IMR-90 (cell line): ENCODE measurements around the gene CNOT6. TPM values are rescaled to one million over a fixed set of nuclear protein-coding genes. Genes with fewer than 3 reads are reported as not detected.

Source experiments
- ATAC-seq: fragments of 200-7000 bp; cut with Tn5 transposase; 2 replicates; pipeline ENCODE4 v1.9.1; 2020; ENCODE audit warnings: low read depth, mild to moderate bottlenecking, moderate library complexity
- BruUV-seq: library from RNA; stranded (reverse); fragments of 400-500 nt; replicated peaks from 2 replicates; lab custom pipeline; 2021; lab: Mats Ljungman, UMichigan
- CTCF ChIA-PET: fragments of 300-600 bp; formaldehyde crosslinking; extraction: SDS; loops from one replicate; lab custom pipeline; 2021; ENCODE audit warnings: antibody characterized with exemption; lab: Yijun Ruan, JAX
- POLR2A ChIA-PET: fragments of 300-600 bp; sonication (Branson Sonifier 250); formaldehyde crosslinking; loops from one replicate; lab custom pipeline; 2022; ENCODE audit warnings: antibody characterized with exemption; ENCODE audit not compliant: unreplicated experiment; lab: Charles Lee
- DNase-seq: peaks from one replicate; pipeline ENCODE4 v3.0.0; 2013
- H2AFZ ChIP-seq: replicated peaks from 2 replicates; pipeline ENCODE3; 2013; ENCODE audit warnings: low read length, mild to moderate bottlenecking; ENCODE audit not compliant: poor library complexity
- H2AK5ac ChIP-seq: 2 replicates; pipeline ENCODE4 v1.6.1; 2013; ENCODE audit warnings: low read depth, low read length, inconsistent platforms
- H2AK9ac ChIP-seq: replicated peaks from 2 replicates; pipeline ENCODE3; 2013; ENCODE audit warnings: mild to moderate bottlenecking, low read depth, low read length, moderate library complexity; ENCODE audit not compliant: poor library complexity
- H2BK120ac ChIP-seq: 2 replicates; pipeline ENCODE4 v1.6.1; 2013; ENCODE audit warnings: low read depth, low read length, inconsistent platforms
- H2BK15ac ChIP-seq: 3 replicates; pipeline ENCODE4 v1.6.1; 2013; ENCODE audit warnings: low read depth, low read length, inconsistent platforms
- H2BK20ac ChIP-seq: 2 replicates; pipeline ENCODE4 v1.6.1; 2013; ENCODE audit warnings: low read depth, mild to moderate bottlenecking, inconsistent platforms, low read length, moderate library complexity
- H2BK5ac ChIP-seq: 2 replicates; pipeline ENCODE4 v1.6.1; 2013; ENCODE audit warnings: mild to moderate bottlenecking, low read depth, low read length, inconsistent platforms; ENCODE audit not compliant: poor library complexity, severe bottlenecking
- H3K14ac ChIP-seq: replicated peaks from 2 replicates; pipeline ENCODE4 v1.6.1; 2013; ENCODE audit warnings: low read depth, low read length, inconsistent platforms
- H3K18ac ChIP-seq: 2 replicates; pipeline ENCODE4 v1.6.1; 2013; ENCODE audit warnings: low read depth, low read length, control low read depth
- H3K23ac ChIP-seq: 2 replicates; pipeline ENCODE4 v1.6.1; 2013; ENCODE audit warnings: low read depth, low read length, inconsistent platforms
- H3K27ac ChIP-seq: 2 replicates; pipeline ENCODE4 v1.5.1; 2013; ENCODE audit warnings: mild to moderate bottlenecking, control low read depth, low read length; ENCODE audit not compliant: insufficient read depth
- H3K27me3 ChIP-seq: 2 replicates; pipeline ENCODE4 v1.6.1; 2013; ENCODE audit warnings: low read length; ENCODE audit not compliant: control insufficient read depth, insufficient read depth
- H3K36me3 ChIP-seq: 2 replicates; pipeline ENCODE4 v1.6.1; 2013; ENCODE audit warnings: low read length, mixed read lengths; ENCODE audit not compliant: control insufficient read depth, insufficient read depth
- H3K4ac ChIP-seq: 2 replicates; pipeline ENCODE4 v1.6.1; 2013; ENCODE audit warnings: low read depth, low read length, inconsistent platforms
- H3K4me1 ChIP-seq: 2 replicates; pipeline ENCODE4 v1.6.1; 2013; ENCODE audit warnings: low read length, mixed read lengths; ENCODE audit not compliant: control insufficient read depth, insufficient read depth
- H3K4me2 ChIP-seq: 2 replicates; pipeline ENCODE4 v1.6.1; 2013; ENCODE audit warnings: low read depth, mild to moderate bottlenecking, control low read depth, low read length, moderate library complexity
- H3K4me3 ChIP-seq: 2 replicates; pipeline ENCODE4 v1.5.1; 2013; ENCODE audit warnings: low read depth, mild to moderate bottlenecking, control low read depth, low read length, moderate library complexity; ENCODE audit not compliant: insufficient read depth
- H3K56ac ChIP-seq: 2 replicates; pipeline ENCODE4 v1.6.1; 2013; ENCODE audit warnings: low read length, inconsistent platforms; ENCODE audit not compliant: insufficient read depth; ENCODE audit errors: extremely low read depth
- H3K79me1 ChIP-seq, 2 experiments: 2 replicates each; pipeline ENCODE4 v1.6.1; 2013; ENCODE audit warnings: low read length in 2 of 2, inconsistent platforms in 1 of 2, low read depth in 1 of 2
- H3K9ac ChIP-seq: 2 replicates; pipeline ENCODE4 v1.6.1; 2013; ENCODE audit warnings: low read depth, low read length, control low read depth
- H3K9me1 ChIP-seq: 2 replicates; pipeline ENCODE4 v1.6.1; 2013; ENCODE audit warnings: low read length, inconsistent platforms; ENCODE audit not compliant: insufficient read depth
- H3K9me3 ChIP-seq: 2 replicates; pipeline ENCODE4 v1.6.1; 2013; ENCODE audit warnings: low read length; ENCODE audit not compliant: control insufficient read depth, insufficient read depth
- H4K20me1 ChIP-seq: 2 replicates; pipeline ENCODE4 v1.6.1; 2013; ENCODE audit warnings: low read length, inconsistent platforms; ENCODE audit not compliant: insufficient read depth
- H4K5ac ChIP-seq: 2 replicates; pipeline ENCODE4 v1.6.1; 2013; ENCODE audit warnings: mild to moderate bottlenecking, low read depth, low read length, control low read depth
- H4K8ac ChIP-seq, 2 experiments: 2 replicates each; pipeline ENCODE4 v1.6.1; 2013; ENCODE audit warnings: low read depth in 2 of 2, low read length in 2 of 2, control low read depth in 1 of 2, inconsistent platforms in 1 of 2
- H4K91ac ChIP-seq: 2 replicates; pipeline ENCODE4 v1.6.1; 2013; ENCODE audit warnings: low read depth, low read length, inconsistent platforms; ENCODE audit not compliant: insufficient read depth
- CHD1 ChIP-seq: IDR thresholded peaks from 2 replicates; pipeline ENCODE4 v1.6.1; 2012; ENCODE audit warnings: low read depth, low read length, improper control_type of control experiment
- NFE2L2 ChIP-seq: fragments of 150-350 bp; IDR thresholded peaks from 2 replicates; pipeline ENCODE4 v1.6.1; 2016; ENCODE audit warnings: low read depth, mild to moderate bottlenecking, low read length
- RAD21 ChIP-seq: IDR thresholded peaks from 2 replicates; pipeline ENCODE4 v1.6.1; 2012; ENCODE audit warnings: low read length, improper control_type of control experiment
- RCOR1 ChIP-seq: IDR thresholded peaks from 2 replicates; pipeline ENCODE4 v1.6.1; 2012; ENCODE audit warnings: mild to moderate bottlenecking, low read length, improper control_type of control experiment; ENCODE audit not compliant: insufficient replicate concordance
- WGBS, 2 experiments: methylation state at CpG; one replicate each; pipeline versions ENCODE4 v1.1.5 to v1.1.7; 2013; ENCODE audit warnings: missing lambda C conversion rate in 2 of 2; ENCODE audit not compliant: insufficient read length in 1 of 2; ENCODE audit errors: extremely low coverage in 2 of 2; 5-methylcytosine and 5-hydroxymethylcytosine counted together
- dilution Hi-C: fragments of 300-500 bp; cut with HindIII; formaldehyde crosslinking; loops from one replicate; pipeline ENCODE4 v1.14.3; 2018; ENCODE audit warnings: low sequenced_read_pairs; ENCODE audit not compliant: unreplicated experiment
- in situ Hi-C: fragments of 300-500 bp; cut with MboI; formaldehyde crosslinking; loops from 3 replicates; pipeline ENCODE4 v1.14.3; 2019; ENCODE audit warnings: low sequenced_read_pairs, inconsistent platforms, mixed read lengths
- intact Hi-C: fragments of 100-400 bp; cut with micrococcal nuclease; formaldehyde crosslinking; loops from 2 replicates; pipeline ENCODE4 v1.10.0; 2022
- polyA plus RNA-seq, 3 experiments: library from polyadenylated mRNA; depleted of rRNA; stranded (reverse); fragments of >200 nt; gene quantifications; 2 replicates each; pipeline ENCODE4 v1.2.3, GENCODE V29; 2012; ENCODE audit warnings: low replicate concordance in 1 of 3
- total RNA-seq: library from RNA; depleted of rRNA; stranded (reverse); fragments of >200 nt; gene quantifications from 2 replicates; pipeline ENCODE4 v1.2.3, GENCODE V29; 2012

CNOT6 gene
- total and polyA plus RNA-seq, 2 of the 4 experiments (the other 2 are of a cell fraction), result 9.7 to 10.8 TPM

- BruUV-seq, result no TSS peak
- H4K91ac ChIP-seq, result no peak overlapping the region
- H2BK15ac ChIP-seq, result no peak overlapping the region
- ATAC-seq (no peak), DNase-seq (no peak)
- in situ Hi-C loops, result loop anchor here (25.0 kb wide), 1 partner anchor 324 kb away; no protein-coding TSS in a partner anchor
- no peak overlapping the region for H2BK20ac ChIP-seq
- H2BK120ac ChIP-seq, result no peak overlapping the region
- H2AK9ac ChIP-seq, result no peak overlapping the region
- H3K18ac ChIP-seq, result no peak overlapping the region
- H3K14ac ChIP-seq, result no peak overlapping the region
- POLR2A ChIA-PET, result no interaction called here
- intact Hi-C loops, result no loop called here
- H3K23ac ChIP-seq, result no peak overlapping the region
- H3K36me3 ChIP-seq, result no peaks in the 10 kb centered on the region
- H3K79me1 ChIP-seq, result no peaks in the 10 kb centered on the region
- H3K4me3 ChIP-seq, result no peak overlapping the region
- H2AFZ ChIP-seq, result no peak overlapping the region
- H3K56ac ChIP-seq, result no peak overlapping the region
- H3K4me2 ChIP-seq, result no peak overlapping the region
- H2BK5ac ChIP-seq, result no peak overlapping the region
- no peaks in the 10 kb centered on the region for H3K27me3 ChIP-seq
- H3K9me3 ChIP-seq, result peaks cover 11% of the 10 kb centered on the region
- TF ChIP-seq RCOR1 (no peak), CHD1 (no peak), RAD21 (no peak), NFE2L2 (no peak)
- dilution Hi-C loops, result no loop called here
- H3K4ac ChIP-seq, result no peak overlapping the region
- CTCF ChIA-PET, result no interaction called here
- H4K8ac ChIP-seq, result no peak overlapping the region
- 83% methylated on average over 7 of the region's 10 CpGs; no CpG with 5 or more reads in 1 of the 2 experiments for WGBS, 2 experiments
- H4K5ac ChIP-seq, result no peak overlapping the region
- H2AK5ac ChIP-seq, result no peak overlapping the region
- H3K9me1 ChIP-seq, result no peaks in the 10 kb centered on the region
- H3K4me1 ChIP-seq, result no peaks in the 10 kb centered on the region
- no peaks in the 10 kb centered on the region for H4K20me1 ChIP-seq
- no peak overlapping the region for H3K27ac ChIP-seq
- H3K9ac ChIP-seq, result no peak overlapping the region
These were observed 33.3 kb upstream of the CNOT6 start for GRCh38 chr5:180460834-180461233.
